ENCODE measurements around the gene NBEAL2.

NBEAL2 gene

DNA sequence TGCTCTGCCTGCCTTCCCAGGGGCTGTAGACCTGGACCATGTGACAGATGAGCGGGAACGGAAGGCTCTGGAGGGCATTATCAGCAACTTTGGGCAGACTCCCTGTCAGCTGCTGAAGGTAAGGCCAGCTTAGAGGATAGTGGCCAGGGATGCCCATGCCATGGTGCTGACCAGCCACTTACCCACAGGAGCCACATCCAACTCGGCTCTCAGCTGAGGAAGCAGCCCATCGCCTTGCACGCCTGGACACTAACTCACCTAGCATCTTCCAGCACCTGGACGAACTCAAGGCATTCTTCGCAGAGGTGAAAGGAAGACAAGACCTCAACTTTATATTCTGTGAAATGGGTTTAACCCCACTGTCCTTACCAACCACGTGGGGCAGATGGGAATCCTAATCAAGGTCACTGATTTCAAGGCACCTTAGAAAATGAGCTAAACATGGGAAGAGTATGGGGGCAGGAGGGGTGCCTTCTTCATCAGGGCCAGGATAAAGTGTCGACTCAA lies 26.7 kb downstream of the NBEAL2 start:
- no peaks in the 10 kb centered on the region for H3K79me1 ChIP-seq (replicated peaks; ENCODE audit: low read length, poor library complexity, severe bottlenecking)
- 98% methylated on average over 9 of the region's 9 CpGs for WGBS
- DNase-seq, result no peak

GRCh38 chr3:47007001-47007400 lies 27.5 kb downstream of the NBEAL2 start:
- no peak overlapping the region for H3K23ac ChIP-seq (ENCODE audit: low read length in 2 of 2)
- no peak overlapping the region for H2AK5ac ChIP-seq (ENCODE audit: low read length, severe bottlenecking)
- H3K9me3 ChIP-seq (ENCODE audit: control insufficient read depth, low read length), result no peaks in the 10 kb centered on the region
- H3K79me1 ChIP-seq (replicated peaks; ENCODE audit: low read length, poor library complexity, severe bottlenecking), result no peaks in the 10 kb centered on the region
- H3K4me3 ChIP-seq (ENCODE audit: insufficient read depth in 1 of 2, low read depth in 1 of 2, low read length in 2 of 2), result no peak overlapping the region
- H3K36me3 ChIP-seq (ENCODE audit: control insufficient read depth in 1 of 2, insufficient read depth in 2 of 2, low read depth in 1 of 2, low read length in 2 of 2), result peaks cover 0 to 66% of the 10 kb centered on the region in 2 experiments
- no peak overlapping the region for H3K9ac ChIP-seq (ENCODE audit: low read length)
- H3K4me1 ChIP-seq (ENCODE audit: control insufficient read depth, insufficient read depth, low read depth, low read length), result peaks cover 12% of the 10 kb centered on the region
- no peak overlapping the region for H2BK120ac ChIP-seq (ENCODE audit: low read depth, low read length)
- H2BK15ac ChIP-seq (ENCODE audit: low read depth, poor library complexity, severe bottlenecking), result no peak overlapping the region
- H3K27me3 ChIP-seq (ENCODE audit: control insufficient read depth in 1 of 2, insufficient read depth in 1 of 2, low read length in 2 of 2), result no peaks in the 10 kb centered on the region
- no peak overlapping the region for H2BK5ac ChIP-seq (ENCODE audit: low read depth, low read length, poor library complexity, severe bottlenecking)
- H2AFZ ChIP-seq (ENCODE audit: low read depth, low read length), result no peak overlapping the region
- no peak for DNase-seq
- H4K91ac ChIP-seq (ENCODE audit: low read length), result no peak overlapping the region
- H3K18ac ChIP-seq (ENCODE audit: low read depth in 1 of 2, low read length in 2 of 2), result no peak overlapping the region
- no peak overlapping the region for H3K27ac ChIP-seq (ENCODE audit: low read length, poor library complexity, severe bottlenecking)
- H3K4ac ChIP-seq (ENCODE audit: low read depth in 1 of 2, low read length in 2 of 2), result no peak overlapping the region
- H2BK12ac ChIP-seq (ENCODE audit: low read length in 2 of 2), result no peak overlapping the region
- no peak overlapping the region for H3K14ac ChIP-seq (ENCODE audit: low read length in 2 of 2)
- WGBS, result 97% methylated on average over 2 of the region's 3 CpGs
- H3K4me2 ChIP-seq (ENCODE audit: low read length, poor library complexity, severe bottlenecking), result no peak overlapping the region
- H4K8ac ChIP-seq (ENCODE audit: low read length), result no peak overlapping the region

More for the DNA sequence above, 26.7 kb downstream of the NBEAL2 start:
- Histone ChIP-seq H3K9ac (ENCODE audit: low read length) (no peak overlapping the region), H3K23ac (ENCODE audit: low read length in 2 of 2) (no peak overlapping the region), H3K27me3 (ENCODE audit: control insufficient read depth in 1 of 2, insufficient read depth in 1 of 2, low read length in 2 of 2) (no peaks in the 10 kb centered on the region), H3K36me3 (ENCODE audit: control insufficient read depth in 1 of 2, insufficient read depth in 2 of 2, low read depth in 1 of 2, low read length in 2 of 2) (peaks cover 0 to 72% of the 10 kb centered on the region in 2 experiments), H4K8ac (ENCODE audit: low read length) (no peak overlapping the region), H3K9me3 (ENCODE audit: control insufficient read depth, low read length) (no peaks in the 10 kb centered on the region), H2BK5ac (ENCODE audit: low read depth, low read length, poor library complexity, severe bottlenecking) (no peak overlapping the region), H2AFZ (ENCODE audit: low read depth, low read length) (no peak overlapping the region), H3K4me2 (ENCODE audit: low read length, poor library complexity, severe bottlenecking) (no peak overlapping the region), H3K14ac (ENCODE audit: low read length in 2 of 2) (no peak overlapping the region), H3K4me1 (ENCODE audit: control insufficient read depth, insufficient read depth, low read depth, low read length) (peaks cover 12% of the 10 kb centered on the region), H2BK120ac (ENCODE audit: low read depth, low read length) (no peak overlapping the region), H3K4ac (ENCODE audit: low read depth in 1 of 2, low read length in 2 of 2) (no peak overlapping the region), H3K27ac (ENCODE audit: low read length, poor library complexity, severe bottlenecking) (no peak overlapping the region), H3K4me3 (ENCODE audit: insufficient read depth in 1 of 2, low read depth in 1 of 2, low read length in 2 of 2) (no peak overlapping the region), H2BK15ac (ENCODE audit: low read depth, poor library complexity, severe bottlenecking) (no peak overlapping the region), H2AK5ac (ENCODE audit: low read length, severe bottlenecking) (no peak overlapping the region), H4K91ac (ENCODE audit: low read length) (no peak overlapping the region), H2BK12ac (ENCODE audit: low read length in 2 of 2) (no peak overlapping the region), H3K18ac (ENCODE audit: low read depth in 1 of 2, low read length in 2 of 2) (no peak overlapping the region)

DNA sequence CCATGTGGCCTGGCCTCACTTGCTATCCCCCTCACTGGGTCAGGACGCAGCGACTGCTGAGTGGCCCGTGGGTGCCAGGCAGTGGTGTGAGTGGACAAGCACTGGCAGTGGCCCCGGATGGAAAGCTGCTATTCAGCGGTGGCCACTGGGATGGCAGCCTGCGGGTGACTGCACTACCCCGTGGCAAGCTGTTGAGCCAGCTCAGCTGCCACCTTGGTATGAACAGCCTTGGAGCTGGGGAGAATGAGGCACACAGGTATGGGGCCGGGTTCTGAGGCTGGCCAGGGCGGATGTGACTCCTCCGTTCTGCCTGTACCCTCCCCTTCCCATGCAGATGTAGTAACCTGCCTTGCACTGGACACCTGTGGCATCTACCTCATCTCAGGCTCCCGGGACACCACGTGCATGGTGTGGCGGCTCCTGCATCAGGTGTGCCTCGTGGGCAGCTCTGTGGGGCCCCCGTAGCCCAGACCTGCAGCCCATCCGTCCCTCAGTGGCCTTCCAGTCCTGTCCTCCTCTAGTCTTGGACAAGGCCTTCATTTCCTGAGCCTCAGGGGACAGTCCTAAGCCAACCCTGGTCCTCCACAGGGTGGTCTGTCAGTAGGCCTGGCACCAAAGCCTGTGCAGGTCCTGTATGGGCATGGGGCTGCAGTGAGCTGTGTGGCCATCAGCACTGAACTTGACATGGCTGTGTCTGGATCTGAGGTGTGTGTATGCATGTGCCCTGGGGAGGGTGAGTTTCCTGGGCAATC lies 28.2 kb downstream of the NBEAL2 start:
- H2AK5ac ChIP-seq (ENCODE audit: low read length, severe bottlenecking), result no peak overlapping the region
- peaks cover 4% of the 10 kb centered on the region for H3K79me1 ChIP-seq (replicated peaks; ENCODE audit: low read length, poor library complexity, severe bottlenecking)
- H3K14ac ChIP-seq (ENCODE audit: low read length in 2 of 2), result no peak overlapping the region
- no peak overlapping the region for H3K4ac ChIP-seq (ENCODE audit: low read depth in 1 of 2, low read length in 2 of 2)
- H3K36me3 ChIP-seq (ENCODE audit: control insufficient read depth in 1 of 2, insufficient read depth in 2 of 2, low read depth in 1 of 2, low read length in 2 of 2), result peaks cover 0 to 65% of the 10 kb centered on the region in 2 experiments
- no peak overlapping the region for H3K4me2 ChIP-seq (ENCODE audit: low read length, poor library complexity, severe bottlenecking)
- no peak overlapping the region for H2BK120ac ChIP-seq (ENCODE audit: low read depth, low read length)
- no peaks in the 10 kb centered on the region for H3K27me3 ChIP-seq (ENCODE audit: control insufficient read depth in 1 of 2, insufficient read depth in 1 of 2, low read length in 2 of 2)
- H4K91ac ChIP-seq (ENCODE audit: low read length), result no peak overlapping the region
- H3K4me3 ChIP-seq (ENCODE audit: insufficient read depth in 1 of 2, low read depth in 1 of 2, low read length in 2 of 2), result no peak overlapping the region
- H2BK12ac ChIP-seq (ENCODE audit: low read length in 2 of 2), result no peak overlapping the region
- H3K9ac ChIP-seq (ENCODE audit: low read length), result no peak overlapping the region
- H2BK15ac ChIP-seq (ENCODE audit: low read depth, poor library complexity, severe bottlenecking), result no peak overlapping the region
- H2AFZ ChIP-seq (ENCODE audit: low read depth, low read length), result no peak overlapping the region
- H3K27ac ChIP-seq (ENCODE audit: low read length, poor library complexity, severe bottlenecking), result no peak overlapping the region
- no peak for DNase-seq
- 91% methylated on average over 16 of the region's 16 CpGs for WGBS
- peaks cover 12% of the 10 kb centered on the region for H3K4me1 ChIP-seq (ENCODE audit: control insufficient read depth, insufficient read depth, low read depth, low read length)
- H3K18ac ChIP-seq (ENCODE audit: low read depth in 1 of 2, low read length in 2 of 2), result no peak overlapping the region
- H3K23ac ChIP-seq (ENCODE audit: low read length in 2 of 2), result no peak overlapping the region
- no peaks in the 10 kb centered on the region for H3K9me3 ChIP-seq (ENCODE audit: control insufficient read depth, low read length)
- no peak overlapping the region for H2BK5ac ChIP-seq (ENCODE audit: low read depth, low read length, poor library complexity, severe bottlenecking)
- H4K8ac ChIP-seq (ENCODE audit: low read length), result no peak overlapping the region

DNA sequence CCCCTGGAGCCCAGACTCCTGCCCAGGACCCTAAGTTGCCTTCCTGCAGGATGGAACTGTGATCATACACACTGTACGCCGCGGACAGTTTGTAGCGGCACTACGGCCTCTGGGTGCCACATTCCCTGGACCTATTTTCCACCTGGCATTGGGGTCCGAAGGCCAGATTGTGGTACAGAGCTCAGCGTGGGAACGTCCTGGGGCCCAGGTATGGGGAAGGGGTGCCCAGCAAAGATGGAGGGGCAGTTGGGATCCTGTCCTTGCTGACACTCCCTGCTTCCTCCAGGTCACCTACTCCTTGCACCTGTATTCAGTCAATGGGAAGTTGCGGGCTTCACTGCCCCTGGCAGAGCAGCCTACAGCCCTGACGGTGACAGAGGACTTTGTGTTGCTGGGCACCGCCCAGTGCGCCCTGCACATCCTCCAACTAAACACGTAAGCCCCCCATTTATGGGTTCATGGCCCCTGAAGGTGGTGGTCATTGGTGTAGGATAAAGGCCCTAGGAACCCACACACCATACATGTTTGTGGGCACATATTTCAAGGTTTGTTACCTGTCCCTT lies 28.8 kb downstream of the NBEAL2 start:
- Histone ChIP-seq H2BK120ac (ENCODE audit: low read depth, low read length) (no peak overlapping the region), H3K4me2 (ENCODE audit: low read length, poor library complexity, severe bottlenecking) (no peak overlapping the region), H3K9me3 (ENCODE audit: control insufficient read depth, low read length) (no peaks in the 10 kb centered on the region), H3K4ac (ENCODE audit: low read depth in 1 of 2, low read length in 2 of 2) (no peak overlapping the region), H3K4me1 (ENCODE audit: control insufficient read depth, insufficient read depth, low read depth, low read length) (peaks cover 12% of the 10 kb centered on the region), H3K36me3 (ENCODE audit: control insufficient read depth in 1 of 2, insufficient read depth in 2 of 2, low read depth in 1 of 2, low read length in 2 of 2) (peaks cover 0 to 66% of the 10 kb centered on the region in 2 experiments), H3K27me3 (ENCODE audit: control insufficient read depth in 1 of 2, insufficient read depth in 1 of 2, low read length in 2 of 2) (no peaks in the 10 kb centered on the region), H4K91ac (ENCODE audit: low read length) (no peak overlapping the region), H2AFZ (ENCODE audit: low read depth, low read length) (no peak overlapping the region), H3K79me1 (replicated peaks; ENCODE audit: low read length, poor library complexity, severe bottlenecking) (peaks cover 5% of the 10 kb centered on the region), H3K27ac (ENCODE audit: low read length, poor library complexity, severe bottlenecking) (no peak overlapping the region), H3K23ac (ENCODE audit: low read length in 2 of 2) (no peak overlapping the region), H2AK5ac (ENCODE audit: low read length, severe bottlenecking) (no peak overlapping the region), H2BK12ac (ENCODE audit: low read length in 2 of 2) (no peak overlapping the region), H2BK5ac (ENCODE audit: low read depth, low read length, poor library complexity, severe bottlenecking) (no peak overlapping the region), H2BK15ac (ENCODE audit: low read depth, poor library complexity, severe bottlenecking) (no peak overlapping the region), H3K4me3 (ENCODE audit: insufficient read depth in 1 of 2, low read depth in 1 of 2, low read length in 2 of 2) (no peak overlapping the region), H3K9ac (ENCODE audit: low read length) (no peak overlapping the region), H3K14ac (ENCODE audit: low read length in 2 of 2) (no peak overlapping the region), H4K8ac (ENCODE audit: low read length) (no peak overlapping the region), H3K18ac (ENCODE audit: low read depth in 1 of 2, low read length in 2 of 2) (no peak overlapping the region)
- 98% methylated on average over 11 of the region's 13 CpGs for WGBS
- DNase-seq, result no peak

Measured in mesenchymal stem cell (in vitro differentiated cells and primary cell).